NT2/D1 (cell line): ENCODE data around the gene LMNTD2.

Experiments
- SUZ12 ChIP-seq: IDR thresholded peaks from 2 replicates; pipeline ENCODE4 v1.6.1; 2011; ENCODE audit not compliant: insufficient read length, insufficient read depth; ENCODE audit errors: extremely low read depth
- YY1 ChIP-seq: IDR thresholded peaks from 2 replicates; pipeline ENCODE4 v1.6.1; 2011; ENCODE audit not compliant: insufficient read length, insufficient read depth

- no peak for TF ChIP-seq YY1
- TF ChIP-seq SUZ12: no peak
Observed at GRCh38 chr11:556662-557256, 3.8 kb downstream of the LMNTD2 start.
